Measurements from ENCODE around the gene CCDC7.

DNA sequence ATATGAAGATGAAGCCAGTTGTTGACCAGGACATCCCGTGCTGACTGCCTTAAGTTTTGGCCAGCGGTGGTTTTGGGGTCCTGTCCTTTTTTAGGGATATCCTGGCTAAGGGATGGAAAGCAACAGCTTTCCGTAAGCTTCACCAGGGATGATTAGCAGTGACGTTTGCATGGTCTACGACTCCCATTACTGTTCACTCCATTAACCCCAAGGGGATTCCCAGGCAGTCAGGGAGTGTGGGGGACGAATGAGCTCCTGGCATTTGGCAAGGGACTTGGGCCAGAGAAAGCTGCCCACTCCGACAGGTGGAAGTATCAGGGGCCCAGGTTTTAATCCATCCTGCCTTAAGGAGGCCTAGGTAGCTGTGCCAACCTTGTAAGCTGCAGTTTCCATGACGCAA is 445.3 kb downstream of the CCDC7 start:
- TF ChIP-seq, protein P1, sequence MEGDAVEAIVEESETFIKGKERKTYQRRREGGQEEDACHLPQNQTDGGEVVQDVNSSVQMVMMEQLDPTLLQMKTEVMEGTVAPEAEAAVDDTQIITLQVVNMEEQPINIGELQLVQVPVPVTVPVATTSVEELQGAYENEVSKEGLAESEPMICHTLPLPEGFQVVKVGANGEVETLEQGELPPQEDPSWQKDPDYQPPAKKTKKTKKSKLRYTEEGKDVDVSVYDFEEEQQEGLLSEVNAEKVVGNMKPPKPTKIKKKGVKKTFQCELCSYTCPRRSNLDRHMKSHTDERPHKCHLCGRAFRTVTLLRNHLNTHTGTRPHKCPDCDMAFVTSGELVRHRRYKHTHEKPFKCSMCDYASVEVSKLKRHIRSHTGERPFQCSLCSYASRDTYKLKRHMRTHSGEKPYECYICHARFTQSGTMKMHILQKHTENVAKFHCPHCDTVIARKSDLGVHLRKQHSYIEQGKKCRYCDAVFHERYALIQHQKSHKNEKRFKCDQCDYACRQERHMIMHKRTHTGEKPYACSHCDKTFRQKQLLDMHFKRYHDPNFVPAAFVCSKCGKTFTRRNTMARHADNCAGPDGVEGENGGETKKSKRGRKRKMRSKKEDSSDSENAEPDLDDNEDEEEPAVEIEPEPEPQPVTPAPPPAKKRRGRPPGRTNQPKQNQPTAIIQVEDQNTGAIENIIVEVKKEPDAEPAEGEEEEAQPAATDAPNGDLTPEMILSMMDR (IDR thresholded peaks at IDR 0.05), result no peak
- no peak for TF ChIP-seq TCF7L2 (IDR thresholded peaks at IDR 0.05; ENCODE audit: low read depth, low read length)
